Measurements from ENCODE around the gene TEKT5.
"Not testable (repeated sequence)": the region's sequence is repeated elsewhere in the genome, so short reads cannot be mapped to it uniquely, and the experiment has no call there.

TEKT5 gene

DNA sequence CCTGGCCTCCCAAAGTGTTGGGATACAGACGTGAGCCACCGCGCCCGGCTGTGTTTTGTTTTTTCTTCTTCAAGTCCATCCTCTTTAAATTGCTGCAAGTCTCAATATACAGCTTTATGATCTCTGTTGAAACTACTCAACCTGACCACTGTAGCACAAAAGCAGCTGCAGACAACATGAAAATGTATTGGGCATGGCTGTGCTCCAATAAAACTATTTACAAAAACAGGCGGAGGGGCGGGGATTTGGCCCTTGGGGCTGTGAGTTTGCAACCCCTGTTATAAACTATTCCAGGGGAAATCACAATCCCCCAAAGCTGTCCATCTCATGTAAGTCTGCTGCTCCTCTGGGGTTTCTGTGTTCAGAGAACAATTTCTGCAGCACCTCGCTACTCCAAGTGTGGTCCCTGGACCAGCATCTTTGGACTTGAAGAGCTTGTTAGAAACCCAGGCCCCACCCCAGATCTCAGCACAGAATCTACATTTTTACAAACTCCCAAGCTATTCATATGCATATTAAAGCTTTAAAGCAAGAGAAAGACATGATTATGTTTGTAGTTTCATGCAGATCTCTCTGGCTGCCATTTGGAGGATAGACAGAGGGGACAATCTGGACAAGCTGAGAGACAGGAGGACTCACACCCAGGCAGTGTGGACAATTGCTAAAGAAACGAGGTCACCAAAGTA lies 33.6 kb downstream of the TEKT5 start:
- DNase-seq (ENCODE audit: low read depth in 2 of 3, low spot score in 1 of 3): no peak

DNA sequence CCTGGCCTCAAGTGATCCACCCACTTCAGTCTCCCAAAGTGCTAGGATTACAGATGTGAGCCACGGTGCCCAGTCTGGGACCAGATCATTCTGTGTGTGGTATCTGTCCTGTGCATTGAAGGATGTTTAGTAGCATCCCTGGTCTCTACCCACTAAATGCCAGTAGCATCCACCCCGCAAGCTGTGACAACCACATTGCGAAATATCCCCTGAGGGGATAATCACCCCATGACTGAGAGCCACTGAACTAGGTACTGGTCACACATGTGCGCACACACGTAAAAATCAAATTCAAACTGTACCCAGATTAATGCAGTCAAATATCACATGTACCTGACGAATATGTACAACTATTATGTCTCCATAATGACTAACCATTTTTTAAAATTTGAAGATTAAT lies 35.8 kb downstream of the TEKT5 start:
- no peak for DNase-seq (ENCODE audit: low read depth in 2 of 3, low spot score in 1 of 3)

- no peak for DNase-seq (ENCODE audit: low read depth in 2 of 3, low spot score in 1 of 3)
Measured at GRCh38 chr16:10657925-10658324, 36.8 kb downstream of the TEKT5 start.

DNA sequence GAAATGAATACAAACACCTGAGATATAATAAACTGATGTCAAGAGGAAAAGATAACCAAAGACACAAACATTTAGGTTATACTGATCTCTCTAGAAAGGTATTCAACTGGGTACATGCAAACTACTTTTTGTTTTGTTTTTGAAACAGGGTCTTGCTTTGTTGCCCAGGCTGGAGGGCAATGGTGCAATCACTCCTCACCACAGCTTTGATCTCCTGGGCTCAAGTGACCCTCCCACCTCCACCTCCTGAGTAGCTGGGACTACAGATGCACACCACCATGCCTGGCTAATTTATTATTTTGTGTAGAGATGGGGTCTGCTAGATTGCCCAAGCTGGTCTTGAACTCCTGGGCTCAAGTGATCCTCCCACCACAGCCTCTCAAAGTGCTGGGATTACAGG lies 38.1 kb downstream of the TEKT5 start:
- DNase-seq (ENCODE audit: low read depth in 2 of 3, low spot score in 1 of 3): no peak

GRCh38 chr16:10655415-10655977 lies 39.2 kb downstream of the TEKT5 start:
- no peak for DNase-seq (ENCODE audit: low read depth in 2 of 3, low spot score in 1 of 3)

DNA sequence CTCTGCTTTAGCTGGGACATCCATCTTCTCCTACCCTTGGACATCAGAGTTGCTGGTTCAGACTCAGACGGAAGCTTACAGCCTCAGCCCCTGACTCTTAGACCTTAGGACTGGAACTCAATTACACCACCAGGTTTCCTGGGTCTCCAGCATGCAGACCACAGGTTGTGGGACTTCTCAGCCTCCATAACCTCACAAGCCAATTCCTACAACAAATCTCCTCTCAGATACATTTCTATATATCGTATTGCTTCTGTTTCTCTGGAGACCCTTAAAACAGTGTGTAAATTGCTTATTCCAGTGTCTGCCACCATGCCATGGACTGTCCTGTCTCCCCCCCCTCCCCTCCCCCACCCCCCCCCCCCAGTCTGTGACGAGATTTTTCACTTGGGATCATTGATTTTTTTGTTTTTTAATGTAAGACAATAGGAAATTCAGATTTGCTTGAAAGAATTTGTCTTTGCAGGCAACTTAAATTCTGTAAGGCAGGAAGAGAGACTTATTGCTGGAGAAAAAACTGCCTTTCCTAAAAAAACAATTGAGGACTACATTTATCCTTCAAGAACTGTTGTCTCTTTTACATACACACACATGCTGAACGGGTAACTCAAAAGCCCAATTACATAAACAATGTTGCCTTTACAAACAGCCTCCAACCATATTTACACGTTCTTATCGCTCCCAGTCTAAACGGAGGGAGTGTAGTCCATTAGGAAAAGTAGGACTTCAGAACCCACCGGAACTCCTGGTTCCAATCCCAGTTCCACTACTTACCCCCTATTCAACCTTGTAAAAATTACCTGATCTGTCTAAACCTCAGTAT lies 39.9 kb downstream of the TEKT5 start:
- no peak for DNase-seq (ENCODE audit: low read depth in 2 of 3, low spot score in 1 of 3)

DNA sequence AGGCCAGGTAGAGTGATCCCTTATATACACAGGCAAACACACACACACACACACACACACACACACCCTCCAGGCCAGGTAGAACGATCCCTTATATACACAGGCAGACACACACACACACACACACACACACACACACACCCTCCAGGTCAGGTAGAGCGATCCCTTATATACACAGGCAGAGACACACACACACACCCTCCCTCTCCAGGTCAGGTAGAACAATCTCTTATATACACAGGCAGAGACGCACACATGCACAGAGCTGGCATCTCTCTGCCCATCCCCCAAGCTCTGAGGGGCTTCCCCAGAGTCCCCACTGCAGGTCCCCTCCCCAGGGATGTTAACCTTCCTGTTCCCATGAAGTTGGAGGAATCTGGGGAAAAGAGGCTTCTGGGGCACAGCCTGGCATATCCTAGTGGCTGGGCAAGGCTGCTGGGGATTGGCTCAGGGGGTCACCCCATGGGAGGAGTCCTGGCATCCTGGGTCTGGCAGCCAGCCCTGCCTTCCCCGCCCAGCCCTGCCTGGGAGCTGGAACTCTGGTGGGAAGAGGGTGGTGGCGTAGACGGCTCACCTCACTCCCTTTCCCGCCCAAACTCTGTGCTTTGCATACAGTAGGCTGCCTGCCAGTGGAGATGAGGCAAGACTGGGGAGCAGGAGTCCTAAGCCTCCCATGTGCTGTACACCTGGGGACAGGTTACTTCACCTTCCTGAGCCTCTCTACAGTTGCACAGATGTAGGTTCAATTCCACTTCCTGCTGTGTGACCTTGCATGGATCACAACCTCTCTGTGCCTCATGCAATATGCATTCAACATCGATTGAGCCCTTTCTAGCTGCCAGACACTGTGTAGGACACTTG lies 41.8 kb downstream of the TEKT5 start:
- DNase-seq (ENCODE audit: low read depth in 2 of 3, low spot score in 1 of 3): no peak

- DNase-seq (ENCODE audit: low read depth in 2 of 3, low spot score in 1 of 3): not testable (repeated sequence)
Measured at GRCh38 chr16:10649098-10649497, 45.6 kb downstream of the TEKT5 start.

- no peak for DNase-seq (ENCODE audit: low read depth in 2 of 3, low spot score in 1 of 3)
Measured at GRCh38 chr16:10647721-10648296, 46.9 kb downstream of the TEKT5 start.

GRCh38 chr16:10647264-10647720 lies 47.4 kb downstream of the TEKT5 start:
- DNase-seq (ENCODE audit: low read depth in 2 of 3, low spot score in 1 of 3): no peak

- DNase-seq (ENCODE audit: low read depth in 2 of 3, low spot score in 1 of 3): no peak
Measured at GRCh38 chr16:10646581-10647263, 48.0 kb downstream of the TEKT5 start.

GRCh38 chr16:10646228-10646580 lies 48.5 kb downstream of the TEKT5 start:
- DNase-seq (ENCODE audit: low read depth in 2 of 3, low spot score in 1 of 3): no peak

DNA sequence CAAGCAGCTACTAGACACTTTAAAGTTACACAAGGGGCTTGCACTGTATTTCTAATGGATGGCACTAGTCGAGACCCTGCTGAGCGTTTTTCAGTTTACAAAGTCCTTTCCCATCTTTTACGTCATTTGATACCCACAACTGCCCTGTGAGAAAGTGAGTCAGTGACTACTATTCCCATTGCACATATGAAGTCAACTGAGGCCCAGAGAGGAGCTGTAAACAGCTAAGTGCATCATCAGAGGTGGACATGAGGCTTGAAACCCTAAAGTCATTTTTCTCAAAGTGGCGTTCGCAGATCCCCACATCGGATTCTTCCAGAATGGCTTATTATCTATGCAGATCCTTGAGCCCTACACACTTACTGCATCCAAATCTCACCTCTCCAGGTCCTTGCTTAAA lies 50.6 kb downstream of the TEKT5 start:
- DNase-seq (ENCODE audit: low read depth in 2 of 3, low spot score in 1 of 3): no peak

GRCh38 chr16:10642964-10643363 lies 51.8 kb downstream of the TEKT5 start:
- no peak for DNase-seq (ENCODE audit: low read depth in 2 of 3, low spot score in 1 of 3)

GRCh38 chr16:10641953-10642949 lies 52.5 kb downstream of the TEKT5 start:
- no peak for DNase-seq (ENCODE audit: low read depth in 2 of 3, low spot score in 1 of 3)

GRCh38 chr16:10641555-10641952 lies 53.2 kb downstream of the TEKT5 start:
- no peak for DNase-seq (ENCODE audit: low read depth in 2 of 3, low spot score in 1 of 3)

- no peak for DNase-seq (ENCODE audit: low read depth in 2 of 3, low spot score in 1 of 3)
Measured at GRCh38 chr16:10640934-10641333, 53.8 kb downstream of the TEKT5 start.

GRCh38 chr16:10638101-10638500 lies 56.6 kb downstream of the TEKT5 start:
- DNase-seq (ENCODE audit: low read depth in 2 of 3, low spot score in 1 of 3): no peak

DNA sequence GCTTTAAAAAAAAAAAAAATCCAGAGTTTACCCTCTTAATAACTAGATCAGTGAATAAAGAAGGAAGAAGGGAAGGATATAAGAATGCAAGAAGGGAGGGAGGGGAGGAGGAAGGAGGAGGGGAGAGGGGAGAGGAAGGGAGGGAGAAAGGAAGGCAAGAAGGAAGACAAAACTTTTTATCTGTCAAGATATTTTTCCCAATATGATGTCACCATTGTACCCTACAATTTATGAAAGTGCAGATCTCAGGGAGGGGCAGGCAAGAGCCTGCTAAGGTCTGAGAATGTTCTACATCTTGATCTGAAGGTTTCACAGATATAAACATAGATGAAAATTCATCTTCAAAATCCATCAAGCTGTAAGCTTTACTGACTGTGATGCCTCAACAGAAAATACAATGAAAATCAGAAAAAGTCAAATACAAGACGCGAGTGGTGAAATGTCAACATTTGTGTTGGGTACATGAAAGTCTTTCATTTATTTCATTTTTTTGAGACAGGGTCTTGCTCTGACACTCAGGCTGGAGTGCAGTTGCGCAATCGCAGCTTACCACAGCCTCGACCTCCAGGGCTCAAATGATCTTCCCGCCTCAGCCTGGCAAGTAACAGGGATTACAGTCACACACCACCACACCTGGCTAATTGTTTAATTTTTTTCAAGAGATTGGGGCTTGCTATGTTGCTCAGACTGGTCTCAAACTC lies 57.2 kb downstream of the TEKT5 start:
- DNase-seq (ENCODE audit: low read depth in 2 of 3, low spot score in 1 of 3): no peak

Data from stimulated activated CD4-positive, alpha-beta T cell treated with anti-CD3 and anti-CD28 coated beads, Interleukin-12 subunit alpha, Interleukin-12 subunit beta, amount 100 ng/mL, for 48 hours (primary cell).